PC-3 (cell line): ENCODE results near the gene CNRIP1.

Source experiments
- CTCF ChIP-seq: fragments of 300-600 bp; sonication (generic); conservative IDR thresholded peaks from 2 replicates; pipeline ENCODE4 v1.5.1; 2017; ENCODE audit warnings: antibody characterized with exemption, low read depth, mild to moderate bottlenecking, low read length
- EZH2 ChIP-seq: fragments of 300-600 bp; sonication (generic); IDR thresholded peaks from one replicate; pipeline ENCODE4 v1.6.1; 2017; ENCODE audit warnings: antibody characterized with exemption, mild to moderate bottlenecking, low read length; ENCODE audit not compliant: unreplicated experiment

DNA sequence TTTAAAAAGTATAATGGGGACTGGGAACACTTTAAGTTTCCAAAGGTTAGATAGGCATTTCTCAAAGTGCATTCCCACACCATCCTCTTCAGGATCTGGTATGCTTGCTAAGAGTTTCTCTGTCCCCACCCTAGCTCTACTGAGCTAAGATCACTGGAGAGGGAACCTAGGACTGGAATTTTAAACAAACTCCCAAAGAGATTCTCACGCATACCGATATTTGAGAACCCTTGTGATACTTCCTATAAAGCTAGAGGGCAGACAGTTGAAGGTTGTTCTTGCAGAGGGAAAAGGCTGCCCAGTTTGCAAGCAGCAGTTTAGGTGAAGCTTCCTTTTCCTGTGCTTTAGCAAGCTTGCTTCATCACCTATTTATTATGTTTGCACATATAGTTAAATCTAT lies 3.6 kb downstream of the CNRIP1 start:
- TF ChIP-seq EZH2 (no peak), CTCF (no peak)
